ENCODE data around the gene ATF7.

DNA sequence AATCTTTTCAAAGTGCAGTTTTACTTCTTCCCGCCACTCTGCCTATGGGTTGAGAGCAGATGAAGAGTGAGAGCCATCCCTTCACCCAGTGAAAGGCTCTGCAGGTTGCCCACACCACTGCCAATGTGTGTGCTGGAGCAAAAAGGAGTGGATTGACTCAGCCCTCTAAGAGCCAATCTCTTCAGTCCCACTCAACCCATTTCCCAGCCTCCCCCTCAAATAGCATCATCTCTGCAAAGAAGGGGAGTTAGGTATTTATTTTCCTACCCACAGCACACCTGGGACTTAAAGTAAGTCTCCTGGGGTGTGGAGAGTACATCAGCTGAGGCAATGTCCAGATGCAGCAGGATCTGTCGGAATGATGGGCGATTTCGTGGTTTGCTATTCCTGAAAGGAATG is 142.2 kb downstream of the ATF7 start:
- no peak for TF ChIP-seq POLR2A (IDR thresholded peaks at IDR 0.05)
- TF ChIP-seq, protein P1, sequence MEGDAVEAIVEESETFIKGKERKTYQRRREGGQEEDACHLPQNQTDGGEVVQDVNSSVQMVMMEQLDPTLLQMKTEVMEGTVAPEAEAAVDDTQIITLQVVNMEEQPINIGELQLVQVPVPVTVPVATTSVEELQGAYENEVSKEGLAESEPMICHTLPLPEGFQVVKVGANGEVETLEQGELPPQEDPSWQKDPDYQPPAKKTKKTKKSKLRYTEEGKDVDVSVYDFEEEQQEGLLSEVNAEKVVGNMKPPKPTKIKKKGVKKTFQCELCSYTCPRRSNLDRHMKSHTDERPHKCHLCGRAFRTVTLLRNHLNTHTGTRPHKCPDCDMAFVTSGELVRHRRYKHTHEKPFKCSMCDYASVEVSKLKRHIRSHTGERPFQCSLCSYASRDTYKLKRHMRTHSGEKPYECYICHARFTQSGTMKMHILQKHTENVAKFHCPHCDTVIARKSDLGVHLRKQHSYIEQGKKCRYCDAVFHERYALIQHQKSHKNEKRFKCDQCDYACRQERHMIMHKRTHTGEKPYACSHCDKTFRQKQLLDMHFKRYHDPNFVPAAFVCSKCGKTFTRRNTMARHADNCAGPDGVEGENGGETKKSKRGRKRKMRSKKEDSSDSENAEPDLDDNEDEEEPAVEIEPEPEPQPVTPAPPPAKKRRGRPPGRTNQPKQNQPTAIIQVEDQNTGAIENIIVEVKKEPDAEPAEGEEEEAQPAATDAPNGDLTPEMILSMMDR (IDR thresholded peaks at IDR 0.05), result no peak

Data from breast epithelium (tissue), 3 donors.